Adrenal gland (tissue), 5 donors: ENCODE data around the gene DAZAP1.

Experiments
- CTCF ChIP-seq, 6 experiments: fragments of 450-650 bp in 4 of 6; fragments of 200-600 bp in 2 of 6; sonication (generic) in 1 of 6; IDR thresholded peaks; 1 replicate in 5 of 6; 2 replicates in 1 of 6; pipeline versions ENCODE4 v1.5.1 to v1.8.0; 2016 to 2021; ENCODE audit warnings: antibody characterized with exemption in 6 of 6, mild to moderate bottlenecking in 2 of 6, moderate library complexity in 1 of 6
- POLR2A ChIP-seq, 2 donors: fragments of 450-650 bp; IDR thresholded peaks; one replicate each; pipeline ENCODE4 v1.6.1; 2017; ENCODE audit warnings: antibody characterized with exemption in 2 of 2, mild to moderate bottlenecking in 2 of 2, moderate library complexity in 1 of 2
- donor health status: DM: no; HTN: no; CAD: no.

- no peak for TF ChIP-seq CTCF (IDR thresholded peaks at IDR 0.05)
- TF ChIP-seq POLR2A (IDR thresholded peaks at IDR 0.05), result no peak
Measured at GRCh38 chr19:1430246-1430645, 22.9 kb downstream of the DAZAP1 start.
